DND-41 (cell line): ENCODE data around the gene TAAR8.

Experiments used
- ATAC-seq: fragments of 200-7000 bp; cut with Tn5 transposase; 3 replicates; pipeline ENCODE4 v1.9.1; 2021; ENCODE audit warnings: low read depth; ENCODE audit not compliant: insufficient read depth
- DNase-seq: peaks from one replicate; pipeline ENCODE4 v3.0.0-alpha.2; 2020
- H2AFZ ChIP-seq: 2 replicates; pipeline ENCODE4 v1.6.0; 2012; ENCODE audit warnings: low read depth, low read length
- H3K27ac ChIP-seq: 2 replicates; pipeline ENCODE4 v1.5.1; 2012; ENCODE audit warnings: low read length, inconsistent platforms
- H3K27me3 ChIP-seq: fragments of 200-600 bp; sonication (generic); 2 replicates; pipeline ENCODE4 v1.6.0; 2012; ENCODE audit warnings: low read length, mild to moderate bottlenecking, inconsistent platforms; ENCODE audit not compliant: insufficient read depth, poor library complexity
- H3K36me3 ChIP-seq: 2 replicates; pipeline ENCODE4 v1.5.1; 2012; ENCODE audit warnings: low read length, inconsistent platforms; ENCODE audit not compliant: insufficient read depth
- H3K4me1 ChIP-seq: 2 replicates; pipeline ENCODE4 v1.5.1; 2012; ENCODE audit warnings: mild to moderate bottlenecking, low read length; ENCODE audit not compliant: insufficient read depth
- H3K4me2 ChIP-seq: 2 replicates; pipeline ENCODE4 v1.6.0; 2012; ENCODE audit warnings: mild to moderate bottlenecking, moderate library complexity, low read length, inconsistent platforms; ENCODE audit not compliant: insufficient read depth
- H3K4me3 ChIP-seq, 2 experiments: fragments of 200-600 bp in 1 of 2; shearing (Covaris generic) in 1 of 2; 2 replicates each; pipeline ENCODE4 v1.5.1; 2012 to 2016; ENCODE audit warnings: inconsistent platforms in 2 of 2, low read length in 2 of 2, mild to moderate bottlenecking in 2 of 2, low read depth in 1 of 2, moderate library complexity in 1 of 2
- H3K79me2 ChIP-seq: 2 replicates; pipeline ENCODE4 v1.6.0; 2012; ENCODE audit warnings: low read length, inconsistent platforms; ENCODE audit not compliant: insufficient read depth
- H3K9ac ChIP-seq: 2 replicates; pipeline ENCODE4 v1.6.0; 2012; ENCODE audit warnings: low read depth, mild to moderate bottlenecking, inconsistent platforms, low read length, moderate library complexity
- H3K9me3 ChIP-seq: 2 replicates; pipeline ENCODE4 v1.5.1; 2012; ENCODE audit warnings: low read length, moderate library complexity, mild to moderate bottlenecking, inconsistent platforms; ENCODE audit not compliant: insufficient read depth, severe bottlenecking
- H4K20me1 ChIP-seq: 2 replicates; pipeline ENCODE4 v1.6.0; 2012; ENCODE audit warnings: low read length; ENCODE audit not compliant: insufficient read depth
- CTCF ChIP-seq: IDR thresholded peaks from 2 replicates; pipeline ENCODE4 v1.5.1; 2012; ENCODE audit warnings: borderline replicate concordance, low read length, moderate library complexity, mild to moderate bottlenecking; ENCODE audit not compliant: poor library complexity, severe bottlenecking; ENCODE audit errors: extremely low read depth
- EZH2 ChIP-seq: IDR thresholded peaks from 3 replicates; pipeline ENCODE4 v1.6.1; 2012; ENCODE audit warnings: borderline replicate concordance, low read depth, mild to moderate bottlenecking, moderate library complexity, low read length, inconsistent platforms; ENCODE audit not compliant: severe bottlenecking

The TAAR8 gene

GRCh38 chr6:132537145-132537544 is 15.3 kb upstream of the TAAR8 start:
- no peak for ATAC-seq
- no peaks in the 10 kb centered on the region for H3K4me1 ChIP-seq
- no peak for DNase-seq
- no peaks in the 10 kb centered on the region for H3K9me3 ChIP-seq
- H3K79me2 ChIP-seq, result no peaks in the 10 kb centered on the region
- no peak overlapping the region for H3K4me2 ChIP-seq
- H4K20me1 ChIP-seq, result no peaks in the 10 kb centered on the region
- H3K27ac ChIP-seq, result no peak overlapping the region
- H3K9ac ChIP-seq, result no peak overlapping the region
- no peaks in the 10 kb centered on the region for H3K36me3 ChIP-seq
- peaks cover 14% of the 10 kb centered on the region for H3K27me3 ChIP-seq
- no peak overlapping the region for H2AFZ ChIP-seq
- TF ChIP-seq CTCF, result no peak
- TF ChIP-seq EZH2, result no peak
- H3K4me3 ChIP-seq, result no peak overlapping the region

- no peaks in the 10 kb centered on the region for H3K36me3 ChIP-seq
- H3K9me3 ChIP-seq, result no peaks in the 10 kb centered on the region
- no peak within 1 kb of the TSS for H2AFZ ChIP-seq
- ATAC-seq, result no peak
- no peak within 1 kb of the TSS for H3K4me3 ChIP-seq
- no peaks in the 10 kb centered on the region for H3K79me2 ChIP-seq
- no peak for DNase-seq
- no peak within 1 kb of the TSS for H3K4me2 ChIP-seq
- TF ChIP-seq CTCF, result no peak
- TF ChIP-seq EZH2, result no peak
- no peak within 1 kb of the TSS for H3K27ac ChIP-seq
- no peaks in the 10 kb centered on the region for H4K20me1 ChIP-seq
- H3K27me3 ChIP-seq, result peaks cover 14% of the 10 kb centered on the region
- H3K9ac ChIP-seq, result no peak within 1 kb of the TSS
- H3K4me1 ChIP-seq, result no peaks in the 10 kb centered on the region
Observed at GRCh38 chr6:132537977-132538376, 14.5 kb upstream of the TAAR8 start, which contains the start of gene TAAR9. TSS of gene TAAR9 (plus strand) at chr6:132538277. CDS start at chr6:132538290, 13 bp downstream.

- H3K9me3 ChIP-seq, result no peaks in the 10 kb centered on the region
- TF ChIP-seq CTCF, result no peak
- no peak for TF ChIP-seq EZH2
- peaks cover 19% of the 10 kb centered on the region for H3K27me3 ChIP-seq
- no peaks in the 10 kb centered on the region for H3K36me3 ChIP-seq
- no peak overlapping the region for H3K9ac ChIP-seq
- DNase-seq (no peak), ATAC-seq (no peak)
- H3K4me3 ChIP-seq, result no peak overlapping the region
- H3K79me2 ChIP-seq, result no peaks in the 10 kb centered on the region
- H3K4me1 ChIP-seq, result no peaks in the 10 kb centered on the region
- H4K20me1 ChIP-seq, result no peaks in the 10 kb centered on the region
- no peak overlapping the region for H2AFZ ChIP-seq
- H3K4me2 ChIP-seq, result no peak overlapping the region
- no peak overlapping the region for H3K27ac ChIP-seq
Observed at GRCh38 chr6:132544826-132545225, 7.6 kb upstream of the TAAR8 start.
